Measurements from ENCODE around the gene TP63.

The TP63 gene

GRCh38 chr3:189718215-189718614, 87.0 kb downstream of the TP63 start:
- Histone ChIP-seq H4K8ac (ENCODE audit: low read depth, low read length) (no peak overlapping the region), H2AFZ (ENCODE audit: insufficient read depth, low read length, poor library complexity) (no peak overlapping the region), H4K12ac (ENCODE audit: low read depth, low read length) (no peak overlapping the region), H3K9ac (ENCODE audit: low read length) (no peak overlapping the region), H3K27ac (ENCODE audit: low read depth, low read length) (no peak overlapping the region), H3K27me3 (ENCODE audit: insufficient read depth, low read length) (no peaks in the 10 kb centered on the region), H3K14ac (ENCODE audit: low read length) (no peak overlapping the region), H3K4ac (ENCODE audit: low read depth, low read length) (no peak overlapping the region), H2BK5ac (ENCODE audit: low read depth, low read length, poor library complexity) (no peak overlapping the region), H3K4me2 (ENCODE audit: low read length) (no peak overlapping the region), H3K79me2 (ENCODE audit: control insufficient read depth, insufficient read depth, low read length, poor library complexity) (no peaks in the 10 kb centered on the region), H3K4me1 (ENCODE audit: control insufficient read depth in 1 of 2, insufficient read depth in 2 of 2, low read length in 2 of 2) (peaks cover 6 to 12% of the 10 kb centered on the region in 2 experiments), H3K9me3 (ENCODE audit: insufficient read depth, low read depth, low read length) (no peaks in the 10 kb centered on the region), H4K91ac (ENCODE audit: low read depth, low read length) (peak overlapping the region; percentile 37), H3K18ac (ENCODE audit: low read length) (no peak overlapping the region), H2AK5ac (ENCODE audit: low read length) (peak overlapping the region; percentile 69), H2BK12ac (ENCODE audit: low read length) (peak overlapping the region; percentile 99), H3K36me3 (ENCODE audit: control insufficient read depth in 1 of 2, insufficient read depth in 2 of 2, low read length in 2 of 2) (no peaks in the 10 kb centered on the region), H3K4me3 (ENCODE audit: low read depth, low read length) (no peak overlapping the region), H3K23ac (ENCODE audit: low read length) (no peak overlapping the region), H3K79me1 (ENCODE audit: low read length) (peaks cover 5% of the 10 kb centered on the region), H2BK120ac (ENCODE audit: insufficient read depth, low read length, poor library complexity) (peak overlapping the region; percentile 60)
- DNase-seq, result peak in 1 of 2 donors; percentile 12
- no CpG with 5 or more reads among the region's 4 CpGs for WGBS (ENCODE audit: extremely low coverage, insufficient coverage, insufficient read length)

GRCh38 chr3:189720736-189721417, 89.7 kb downstream of the TP63 start:
- no peak overlapping the region for H2BK5ac ChIP-seq (ENCODE audit: low read depth, low read length, poor library complexity)
- no peaks in the 10 kb centered on the region for H3K27me3 ChIP-seq (ENCODE audit: insufficient read depth, low read length)
- no CpG with 5 or more reads among the region's 5 CpGs for WGBS (ENCODE audit: extremely low coverage, insufficient coverage, insufficient read length)
- H3K4me1 ChIP-seq (ENCODE audit: control insufficient read depth in 1 of 2, insufficient read depth in 2 of 2, low read length in 2 of 2), result peaks cover 6 to 9% of the 10 kb centered on the region in 2 experiments
- no peak overlapping the region for H3K4ac ChIP-seq (ENCODE audit: low read depth, low read length)
- H2BK12ac ChIP-seq (ENCODE audit: low read length), result no peak overlapping the region
- no peak overlapping the region for H2BK120ac ChIP-seq (ENCODE audit: insufficient read depth, low read length, poor library complexity)
- no peak overlapping the region for H4K91ac ChIP-seq (ENCODE audit: low read depth, low read length)
- H3K23ac ChIP-seq (ENCODE audit: low read length), result no peak overlapping the region
- H3K79me1 ChIP-seq (ENCODE audit: low read length), result peaks cover 4% of the 10 kb centered on the region
- H3K79me2 ChIP-seq (ENCODE audit: control insufficient read depth, insufficient read depth, low read length, poor library complexity), result no peaks in the 10 kb centered on the region
- H2AK5ac ChIP-seq (ENCODE audit: low read length), result no peak overlapping the region
- DNase-seq, result peak in 1 of 2 donors; percentile 37
- H2AFZ ChIP-seq (ENCODE audit: insufficient read depth, low read length, poor library complexity), result no peak overlapping the region
- H3K4me3 ChIP-seq (ENCODE audit: low read depth, low read length), result no peak overlapping the region
- no peak overlapping the region for H3K4me2 ChIP-seq (ENCODE audit: low read length)
- H3K18ac ChIP-seq (ENCODE audit: low read length), result no peak overlapping the region
- H3K9ac ChIP-seq (ENCODE audit: low read length), result no peak overlapping the region
- H3K14ac ChIP-seq (ENCODE audit: low read length), result no peak overlapping the region
- no peaks in the 10 kb centered on the region for H3K36me3 ChIP-seq (ENCODE audit: control insufficient read depth in 1 of 2, insufficient read depth in 2 of 2, low read length in 2 of 2)
- H3K9me3 ChIP-seq (ENCODE audit: insufficient read depth, low read depth, low read length), result no peaks in the 10 kb centered on the region
- no peak overlapping the region for H4K8ac ChIP-seq (ENCODE audit: low read depth, low read length)
- no peak overlapping the region for H3K27ac ChIP-seq (ENCODE audit: low read depth, low read length)
- H4K12ac ChIP-seq (ENCODE audit: low read depth, low read length), result no peak overlapping the region

GRCh38 chr3:189721873-189722665, 90.9 kb downstream of the TP63 start:
- H3K79me1 ChIP-seq (ENCODE audit: low read length), result peaks cover 4% of the 10 kb centered on the region

GRCh38 chr3:189724356-189724755, 93.2 kb downstream of the TP63 start:
- Histone ChIP-seq H4K8ac (ENCODE audit: low read depth, low read length) (no peak overlapping the region), H2BK120ac (ENCODE audit: insufficient read depth, low read length, poor library complexity) (no peak overlapping the region), H3K18ac (ENCODE audit: low read length) (no peak overlapping the region), H3K79me1 (ENCODE audit: low read length) (peaks cover 4% of the 10 kb centered on the region), H3K27me3 (ENCODE audit: insufficient read depth, low read length) (no peaks in the 10 kb centered on the region), H3K79me2 (ENCODE audit: control insufficient read depth, insufficient read depth, low read length, poor library complexity) (no peaks in the 10 kb centered on the region), H2AFZ (ENCODE audit: insufficient read depth, low read length, poor library complexity) (no peak overlapping the region), H3K4me1 (ENCODE audit: control insufficient read depth in 1 of 2, insufficient read depth in 2 of 2, low read length in 2 of 2) (peaks cover 3 to 9% of the 10 kb centered on the region in 2 experiments), H3K27ac (ENCODE audit: low read depth, low read length) (no peak overlapping the region), H4K91ac (ENCODE audit: low read depth, low read length) (no peak overlapping the region), H3K4ac (ENCODE audit: low read depth, low read length) (no peak overlapping the region), H2AK5ac (ENCODE audit: low read length) (no peak overlapping the region), H3K4me3 (ENCODE audit: low read depth, low read length) (no peak overlapping the region), H3K23ac (ENCODE audit: low read length) (no peak overlapping the region), H3K9ac (ENCODE audit: low read length) (no peak overlapping the region), H4K12ac (ENCODE audit: low read depth, low read length) (no peak overlapping the region), H3K4me2 (ENCODE audit: low read length) (no peak overlapping the region), H2BK5ac (ENCODE audit: low read depth, low read length, poor library complexity) (no peak overlapping the region), H3K14ac (ENCODE audit: low read length) (no peak overlapping the region), H2BK12ac (ENCODE audit: low read length) (no peak overlapping the region), H3K36me3 (ENCODE audit: control insufficient read depth in 1 of 2, insufficient read depth in 2 of 2, low read length in 2 of 2) (no peaks in the 10 kb centered on the region), H3K9me3 (ENCODE audit: insufficient read depth, low read depth, low read length) (no peaks in the 10 kb centered on the region)
- no CpG with 5 or more reads among the region's 4 CpGs for WGBS (ENCODE audit: extremely low coverage, insufficient coverage, insufficient read length)
- DNase-seq, result no peak

More at GRCh38 chr3:189721873-189722665, 90.9 kb downstream of the TP63 start:
- no peak overlapping the region for H4K8ac ChIP-seq (ENCODE audit: low read depth, low read length)
- no peak overlapping the region for H2BK120ac ChIP-seq (ENCODE audit: insufficient read depth, low read length, poor library complexity)
- H3K9me3 ChIP-seq (ENCODE audit: insufficient read depth, low read depth, low read length), result no peaks in the 10 kb centered on the region
- H3K36me3 ChIP-seq (ENCODE audit: control insufficient read depth in 1 of 2, insufficient read depth in 2 of 2, low read length in 2 of 2), result no peaks in the 10 kb centered on the region
- H3K4me3 ChIP-seq (ENCODE audit: low read depth, low read length), result no peak overlapping the region
- no peak overlapping the region for H2AFZ ChIP-seq (ENCODE audit: insufficient read depth, low read length, poor library complexity)
- H4K12ac ChIP-seq (ENCODE audit: low read depth, low read length), result no peak overlapping the region
- H3K18ac ChIP-seq (ENCODE audit: low read length), result no peak overlapping the region
- H3K4me1 ChIP-seq (ENCODE audit: control insufficient read depth in 1 of 2, insufficient read depth in 2 of 2, low read length in 2 of 2), result peaks cover 6 to 9% of the 10 kb centered on the region in 2 experiments
- peak; percentile 51 to 77 for DNase-seq
- no peak overlapping the region for H2AK5ac ChIP-seq (ENCODE audit: low read length)
- H3K27me3 ChIP-seq (ENCODE audit: insufficient read depth, low read length), result no peaks in the 10 kb centered on the region
- H3K9ac ChIP-seq (ENCODE audit: low read length), result no peak overlapping the region
- no peaks in the 10 kb centered on the region for H3K79me2 ChIP-seq (ENCODE audit: control insufficient read depth, insufficient read depth, low read length, poor library complexity)
- H2BK12ac ChIP-seq (ENCODE audit: low read length), result no peak overlapping the region
- no peak overlapping the region for H3K4ac ChIP-seq (ENCODE audit: low read depth, low read length)
- H3K4me2 ChIP-seq (ENCODE audit: low read length), result no peak overlapping the region
- H3K23ac ChIP-seq (ENCODE audit: low read length), result no peak overlapping the region
- H3K14ac ChIP-seq (ENCODE audit: low read length), result no peak overlapping the region
- H3K27ac ChIP-seq (ENCODE audit: low read depth, low read length), result peak overlapping the region; percentile 66
- H2BK5ac ChIP-seq (ENCODE audit: low read depth, low read length, poor library complexity), result no peak overlapping the region
- H4K91ac ChIP-seq (ENCODE audit: low read depth, low read length), result no peak overlapping the region
- no CpG with 5 or more reads among the region's 8 CpGs for WGBS (ENCODE audit: extremely low coverage, insufficient coverage, insufficient read length)

All from trophoblast cell (in vitro differentiated cells and primary cell).